Gastrocnemius medialis (tissue), 4 donors: ENCODE data around the gene PPIL1.

Experiments
- CTCF ChIP-seq, 5 experiments: fragments of 450-650 bp in 3 of 5; fragments of 200-600 bp in 2 of 5; sonication (generic) in 2 of 5; IDR thresholded peaks in 4 of 5; conservative IDR thresholded peaks in 1 of 5; 1 replicate in 4 of 5; 2 replicates in 1 of 5; pipeline ENCODE4 v1.5.1; 2016 to 2019; ENCODE audit warnings: antibody characterized with exemption in 5 of 5, mild to moderate bottlenecking in 3 of 5, moderate library complexity in 3 of 5
- POLR2A ChIP-seq, 2 donors: fragments of 450-650 bp; IDR thresholded peaks; one replicate each; pipeline ENCODE4 v1.6.1; 2017; ENCODE audit warnings: antibody characterized with exemption in 2 of 2, mild to moderate bottlenecking in 2 of 2, moderate library complexity in 2 of 2

GRCh38 chr6:36815962-36816735 lies 58.5 kb downstream of the PPIL1 start:
- no peak for TF ChIP-seq CTCF (IDR thresholded peaks at IDR 0.05 in 4 of 5, conservative IDR thresholded peaks at IDR 0.05 in 1 of 5)
- no peak for TF ChIP-seq POLR2A (IDR thresholded peaks at IDR 0.05)
